SU-DHL-6 (cell line): ENCODE measurements around the gene SOX18.

Experiments
- H2AFZ ChIP-seq: fragments of 200-600 bp; sonication (generic); 2 replicates; pipeline ENCODE4 v1.6.1; 2014; ENCODE audit warnings: low read depth, mild to moderate bottlenecking, moderate library complexity, mixed read lengths, antibody characterized with exemption, low read length; ENCODE audit not compliant: severe bottlenecking
- H3F3A ChIP-seq: fragments of 200-600 bp; shearing (Covaris generic); 2 replicates; pipeline ENCODE4 v1.6.0; 2016; ENCODE audit warnings: antibody characterized with exemption, mild to moderate bottlenecking; ENCODE audit not compliant: insufficient read depth
- H3K27ac ChIP-seq: fragments of 200-600 bp; sonication (generic); 2 replicates; pipeline ENCODE4 v1.5.1; 2016; ENCODE audit warnings: low read depth, mild to moderate bottlenecking, low read length, moderate library complexity, mixed read lengths
- H3K27me3 ChIP-seq: fragments of 200-600 bp; sonication (generic), shearing (Covaris generic); 2 replicates; pipeline ENCODE4 v1.6.0; 2014; ENCODE audit warnings: mild to moderate bottlenecking, low read length
- H3K36me3 ChIP-seq: fragments of 200-600 bp; sonication (generic); 2 replicates; pipeline ENCODE4 v1.6.1; 2014; ENCODE audit warnings: mild to moderate bottlenecking, low read length, mixed read lengths
- H3K4me2 ChIP-seq: fragments of 300-600, 200-600 bp; shearing (Covaris generic), sonication (generic); 2 replicates; pipeline ENCODE4 v1.6.0; 2014; ENCODE audit warnings: low read length, low read depth, mild to moderate bottlenecking; ENCODE audit not compliant: poor library complexity, severe bottlenecking
- H3K4me3 ChIP-seq: fragments of 200-600 bp; sonication (generic); 2 replicates; pipeline ENCODE4 v1.5.1; 2014; ENCODE audit warnings: antibody characterized with exemption, low read length, mild to moderate bottlenecking, mixed read lengths; ENCODE audit not compliant: insufficient read depth, poor library complexity, severe bottlenecking
- H3K79me2 ChIP-seq: fragments of 200-600 bp; sonication (generic); 2 replicates; pipeline ENCODE4 v1.6.1; 2014; ENCODE audit warnings: mild to moderate bottlenecking, low read length, moderate library complexity; ENCODE audit not compliant: insufficient read depth
- H3K9ac ChIP-seq: fragments of 200-600 bp; sonication (generic); 2 replicates; pipeline ENCODE4 v1.7.0; 2014; ENCODE audit warnings: mild to moderate bottlenecking, low read length
- H3K9me2 ChIP-seq: fragments of 200-600 bp; sonication (generic); replicated peaks from 2 replicates; pipeline ENCODE4 v1.6.1; 2014; ENCODE audit warnings: low read length; ENCODE audit not compliant: insufficient read depth
- H3K9me3 ChIP-seq: fragments of 200-600 bp; sonication (generic); 2 replicates; pipeline ENCODE4 v1.6.1; 2014; ENCODE audit warnings: low read length, mixed read lengths; ENCODE audit not compliant: insufficient read depth
- H4K20me1 ChIP-seq: fragments of 200-600 bp; sonication (generic); 2 replicates; pipeline ENCODE4 v1.6.1; 2014; ENCODE audit warnings: low read depth, mild to moderate bottlenecking, antibody characterized with exemption, low read length, moderate library complexity, mixed read lengths
- CTCF ChIP-seq: fragments of 200-600 bp; sonication (generic); IDR thresholded peaks from one replicate; pipeline ENCODE4 v1.5.1; 2017; ENCODE audit warnings: antibody characterized with exemption, mild to moderate bottlenecking, low read length, moderate library complexity; ENCODE audit not compliant: insufficient read depth, poor library complexity, severe bottlenecking
- EZH2phosphoT487 ChIP-seq: fragments of 200-600 bp; sonication (generic), shearing (Covaris generic); conservative IDR thresholded peaks from 2 replicates; pipeline ENCODE4 v1.6.1; 2018; ENCODE audit warnings: mild to moderate bottlenecking, antibody characterized with exemption, low read length, moderate library complexity, mixed read lengths

The SOX18 gene

GRCh38 chr20:64041040-64041780, 8.2 kb downstream of the SOX18 start:
- no peak overlapping the region for H2AFZ ChIP-seq
- H3K4me2 ChIP-seq: no peak overlapping the region
- no peak overlapping the region for H3K9ac ChIP-seq
- H3K4me3 ChIP-seq: no peak overlapping the region
- TF ChIP-seq CTCF (no peak), EZH2phosphoT487 (no peak)
- H3K9me3 ChIP-seq: no peaks in the 10 kb centered on the region
- H3K27me3 ChIP-seq: no peaks in the 10 kb centered on the region
- H3K79me2 ChIP-seq: no peaks in the 10 kb centered on the region
- no peak overlapping the region for H3K27ac ChIP-seq
- peaks cover 9% of the 10 kb centered on the region for H3F3A ChIP-seq
- no peaks in the 10 kb centered on the region for H4K20me1 ChIP-seq
- H3K9me2 ChIP-seq: no peaks in the 10 kb centered on the region
- no peaks in the 10 kb centered on the region for H3K36me3 ChIP-seq

- no peak overlapping the region for H3K9ac ChIP-seq
- H3K4me2 ChIP-seq: no peak overlapping the region
- peaks cover 9% of the 10 kb centered on the region for H3F3A ChIP-seq
- no peak overlapping the region for H3K4me3 ChIP-seq
- H3K9me2 ChIP-seq: no peaks in the 10 kb centered on the region
- no peak overlapping the region for H3K27ac ChIP-seq
- no peak for TF ChIP-seq CTCF
- no peak for TF ChIP-seq EZH2phosphoT487
- no peaks in the 10 kb centered on the region for H3K79me2 ChIP-seq
- H2AFZ ChIP-seq: no peak overlapping the region
- H3K36me3 ChIP-seq: no peaks in the 10 kb centered on the region
- H3K9me3 ChIP-seq: no peaks in the 10 kb centered on the region
- no peaks in the 10 kb centered on the region for H3K27me3 ChIP-seq
- H4K20me1 ChIP-seq: no peaks in the 10 kb centered on the region
Measured at GRCh38 chr20:64040231-64041039, 9.0 kb downstream of the SOX18 start.

- no peaks in the 10 kb centered on the region for H4K20me1 ChIP-seq
- H2AFZ ChIP-seq: peak overlapping the region; percentile 98
- peaks cover 9% of the 10 kb centered on the region for H3F3A ChIP-seq
- peak overlapping the region; percentile 88 for H3K4me2 ChIP-seq
- no peaks in the 10 kb centered on the region for H3K79me2 ChIP-seq
- peak overlapping the region; percentile 63; the same call in 1 of the 2 replicates for H3K9ac ChIP-seq
- no peak overlapping the region for H3K27ac ChIP-seq
- peak overlapping the region; percentile 54 for H3K4me3 ChIP-seq
- no peaks in the 10 kb centered on the region for H3K36me3 ChIP-seq
- no peaks in the 10 kb centered on the region for H3K9me2 ChIP-seq
- no peaks in the 10 kb centered on the region for H3K9me3 ChIP-seq
- TF ChIP-seq CTCF: no peak
- H3K27me3 ChIP-seq: no peaks in the 10 kb centered on the region
Measured at GRCh38 chr20:64039293-64040160, 9.9 kb downstream of the SOX18 start.
